HK-2 (cell line): ENCODE data around the gene FGFBP2.

ENCODE experiments used
- DNase-seq: peaks from one replicate; pipeline ENCODE4 v3.0.0-alpha.2; 2018; ENCODE audit not compliant: unreplicated experiment

Gene FGFBP2

DNA sequence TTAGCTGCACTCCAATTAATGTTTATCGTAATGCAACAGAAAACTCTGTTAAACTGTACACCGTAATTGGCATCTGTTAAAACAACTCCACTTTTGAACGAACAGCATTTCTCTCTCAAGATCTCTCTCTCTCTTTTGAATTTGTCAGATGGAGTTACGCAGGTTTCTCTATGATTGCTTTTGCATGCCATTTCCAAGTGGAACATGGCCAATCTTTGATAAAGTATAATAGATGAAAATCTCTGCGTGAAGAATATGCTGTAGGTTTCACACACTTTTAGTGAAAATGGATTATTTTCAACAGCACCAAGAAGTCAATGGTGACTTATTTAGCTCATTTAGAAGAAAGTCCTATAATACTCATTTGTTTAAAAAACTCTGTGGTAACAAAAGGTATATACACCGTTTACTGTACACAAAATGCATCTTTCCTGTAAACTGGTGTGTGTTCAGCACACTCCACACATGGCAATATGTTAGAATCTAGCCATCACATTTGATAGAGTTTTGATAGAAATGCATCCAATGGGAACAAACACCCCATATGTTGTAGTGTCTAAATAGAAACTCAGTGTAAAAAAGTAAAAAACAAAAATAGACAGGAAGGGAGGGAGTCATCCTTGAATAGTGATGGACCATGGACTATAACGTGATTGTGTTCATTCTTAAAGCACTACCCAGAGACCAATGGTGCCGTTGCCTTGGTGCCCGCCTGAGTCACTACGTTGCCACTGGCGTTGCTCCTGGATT lies 5.8 kb upstream of the FGFBP2 start:
- DNase-seq, result no peak

DNA sequence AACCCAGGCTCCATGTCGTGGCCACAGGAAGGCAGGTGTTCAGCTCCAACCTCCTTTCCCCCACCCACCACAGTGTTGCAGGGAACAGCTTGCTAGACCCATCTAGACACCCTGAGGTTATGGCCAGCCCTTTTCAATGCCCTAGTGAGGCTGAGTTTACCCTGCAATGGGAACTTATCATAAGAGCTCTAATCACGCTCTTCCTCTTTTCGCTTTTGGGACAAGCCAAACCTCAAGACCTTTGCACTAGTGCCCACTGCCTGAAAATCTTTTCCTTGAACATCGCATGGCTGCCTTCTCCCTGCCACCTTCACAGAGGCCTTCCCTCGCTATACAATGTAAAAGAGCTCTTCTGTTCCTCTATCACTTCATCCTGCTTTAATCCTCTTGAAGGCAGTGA lies 2.4 kb upstream of the FGFBP2 start:
- DNase-seq, result no peak

- no peak for DNase-seq
Measured at GRCh38 chr4:15964159-15964558, 1.2 kb upstream of the FGFBP2 start.

- DNase-seq, result no peak
Measured at GRCh38 chr4:15963576-15963975, 601 bp upstream of the FGFBP2 start.

- no peak for DNase-seq
Measured at GRCh38 chr4:15961781-15962510, 1.0 kb downstream of the FGFBP2 start.

- no peak for DNase-seq
Measured at GRCh38 chr4:15958562-15958961, 4.4 kb downstream of the FGFBP2 start.

DNA sequence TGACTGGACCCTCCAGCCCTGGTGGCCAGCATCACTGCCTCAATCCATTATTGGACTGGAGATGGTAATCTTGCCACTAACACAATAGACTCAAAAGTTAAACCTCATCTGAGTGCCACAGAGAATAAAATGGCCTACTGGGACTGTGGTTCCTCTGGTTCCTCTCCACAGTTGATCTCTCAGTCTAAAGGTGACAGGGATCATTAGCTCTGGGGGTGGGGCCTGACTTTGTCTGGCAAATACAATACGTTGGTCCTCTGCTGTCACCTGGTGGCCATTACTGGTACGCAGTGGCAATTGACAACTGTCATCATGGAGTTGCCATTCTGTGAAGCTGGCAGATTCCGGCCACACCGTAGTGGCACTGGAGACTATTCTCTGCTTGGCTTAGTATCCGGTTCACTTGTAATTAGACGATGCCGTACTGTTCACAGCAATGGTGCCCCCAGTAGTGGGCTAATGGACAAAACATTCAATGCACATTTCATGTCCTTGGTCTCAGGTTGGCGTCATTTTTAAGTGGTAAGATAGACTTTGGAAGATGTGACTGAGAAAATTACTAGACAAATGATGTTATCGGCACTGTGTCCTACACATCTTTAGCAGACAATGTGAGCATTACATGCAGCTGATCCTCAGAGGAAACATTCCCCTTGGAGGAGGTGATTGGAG lies 6.7 kb downstream of the FGFBP2 start:
- peak; percentile 81 for DNase-seq

- DNase-seq, result no peak
Measured at GRCh38 chr4:15955670-15956069, 7.3 kb downstream of the FGFBP2 start.

DNA sequence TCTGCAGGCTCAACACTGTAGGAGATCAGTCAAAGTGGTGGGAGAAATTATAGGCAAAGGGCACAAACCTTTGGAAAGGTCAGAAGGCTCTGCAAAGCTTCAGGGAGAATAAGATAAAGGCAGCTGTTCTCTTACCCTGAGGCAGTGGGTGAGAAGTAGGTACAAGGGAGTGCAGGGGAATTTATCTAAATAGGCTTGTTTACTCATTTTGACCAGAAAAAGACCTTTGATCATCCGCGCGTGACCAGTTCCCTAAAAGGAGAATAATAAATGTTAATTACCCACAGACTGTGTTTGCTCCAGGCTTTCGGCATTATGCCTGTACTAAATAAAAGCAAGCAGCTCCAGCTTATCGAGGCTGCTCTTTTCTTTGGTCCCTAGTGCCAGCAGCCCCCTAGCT lies 9.3 kb downstream of the FGFBP2 start:
- no peak for DNase-seq

DNA sequence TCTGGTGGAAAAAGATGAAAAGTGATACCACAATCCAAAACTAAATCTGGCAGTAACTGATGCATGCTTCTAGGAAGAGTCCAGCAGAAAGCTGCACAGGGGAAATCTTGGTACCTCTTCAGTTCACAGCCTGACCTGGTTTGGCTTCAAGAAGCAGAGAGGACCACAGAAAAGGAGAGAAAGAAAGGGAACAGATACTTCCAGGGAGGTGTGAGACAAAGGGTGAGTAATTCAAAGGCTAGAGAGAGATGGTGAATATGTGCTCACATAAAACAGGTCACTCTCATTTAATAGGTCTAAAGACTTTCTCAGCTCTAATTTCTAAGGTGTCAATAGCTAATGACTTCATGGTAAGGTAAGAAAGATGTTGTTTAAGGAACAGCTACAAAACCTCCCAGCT lies 11.2 kb downstream of the FGFBP2 start:
- DNase-seq, result no peak

- DNase-seq, result no peak
Measured at GRCh38 chr4:15948826-15949225, 14.1 kb downstream of the FGFBP2 start.

DNA sequence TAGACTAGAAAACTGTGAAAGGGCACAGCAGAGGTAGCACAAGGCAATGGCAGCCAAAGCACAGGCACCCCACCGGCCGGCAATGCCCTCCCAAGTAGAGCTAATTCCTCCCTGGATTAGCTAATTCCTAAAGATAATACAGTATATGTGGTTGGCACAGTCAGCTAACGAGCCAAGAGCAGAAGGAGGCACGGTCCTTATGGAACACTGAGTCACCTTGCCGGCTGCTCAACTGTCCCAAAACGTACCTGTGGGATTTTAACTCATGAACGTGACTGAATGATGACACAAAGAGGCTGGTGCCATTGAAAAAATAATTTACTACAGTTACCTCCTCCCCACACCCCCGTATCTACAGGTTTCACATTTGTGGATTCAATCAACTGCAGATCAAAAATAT lies 15.3 kb downstream of the FGFBP2 start:
- DNase-seq, result no peak

DNA sequence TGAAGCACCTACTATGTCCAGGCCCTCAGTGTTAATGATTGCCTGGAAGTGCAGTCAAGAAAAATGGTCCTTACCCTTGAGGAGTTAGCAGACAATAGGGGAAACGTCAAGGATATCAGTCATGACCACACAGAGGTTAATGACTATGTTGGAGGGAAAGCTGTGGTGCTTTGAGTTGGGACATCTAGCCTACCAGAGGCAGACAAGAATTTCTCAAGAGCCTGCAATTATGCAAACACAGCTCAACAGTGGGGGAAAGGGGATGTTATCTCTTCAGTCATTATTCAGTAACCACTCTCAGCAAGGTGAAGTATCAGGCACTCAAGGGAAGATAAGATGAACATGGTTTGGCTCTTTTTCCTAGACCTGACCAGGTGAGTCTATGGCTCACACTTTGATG lies 17.5 kb downstream of the FGFBP2 start:
- no peak for DNase-seq

DNA sequence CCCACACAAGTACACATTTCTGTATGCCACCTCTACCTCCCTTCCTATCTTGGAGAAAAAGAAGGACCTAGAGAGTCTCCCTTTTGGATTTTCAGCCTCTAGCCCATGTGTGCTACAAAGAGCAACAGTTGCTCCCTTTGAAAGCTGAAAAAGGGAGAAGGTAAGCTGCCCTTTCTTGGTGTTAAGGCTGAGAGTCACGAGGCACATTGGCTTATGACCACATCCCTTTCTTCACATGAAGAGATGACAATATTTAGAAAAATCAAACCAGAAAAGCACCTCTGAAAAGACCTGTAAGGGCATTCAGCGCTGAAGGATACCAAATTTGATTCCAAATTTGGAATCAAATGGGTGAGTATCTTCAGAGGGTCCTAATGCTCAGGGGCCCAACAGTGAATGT lies 18.1 kb downstream of the FGFBP2 start:
- no peak for DNase-seq

GRCh38 chr4:15942283-15942682 lies 20.7 kb downstream of the FGFBP2 start:
- DNase-seq, result no peak

DNA sequence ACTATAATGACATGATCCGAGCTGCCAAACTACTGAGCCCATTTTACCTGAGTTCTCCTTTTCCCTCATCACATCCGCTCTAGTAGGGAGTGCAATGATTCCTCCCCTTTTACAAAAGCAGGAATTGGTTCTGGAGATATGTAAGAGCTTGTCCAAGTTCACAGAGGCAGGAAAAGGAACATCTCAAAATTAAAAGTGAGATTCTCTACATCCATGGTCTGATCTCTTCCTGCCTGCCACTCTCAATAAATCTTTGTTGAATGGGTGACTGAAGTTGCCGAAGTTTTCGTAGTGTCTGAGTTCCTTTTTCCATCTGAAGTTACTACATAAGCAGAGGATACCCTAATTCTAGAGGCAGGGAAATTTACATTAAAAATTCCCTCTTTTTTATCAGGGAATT lies 24.3 kb downstream of the FGFBP2 start, which contains the start of gene FGFBP1:
Gene FGFBP1, minus strand, starts transcription at position 101 of the 400 bp plus-strand sequence. CDS start 2,108 bp downstream, outside the sequence.
- DNase-seq, result no peak

DNA sequence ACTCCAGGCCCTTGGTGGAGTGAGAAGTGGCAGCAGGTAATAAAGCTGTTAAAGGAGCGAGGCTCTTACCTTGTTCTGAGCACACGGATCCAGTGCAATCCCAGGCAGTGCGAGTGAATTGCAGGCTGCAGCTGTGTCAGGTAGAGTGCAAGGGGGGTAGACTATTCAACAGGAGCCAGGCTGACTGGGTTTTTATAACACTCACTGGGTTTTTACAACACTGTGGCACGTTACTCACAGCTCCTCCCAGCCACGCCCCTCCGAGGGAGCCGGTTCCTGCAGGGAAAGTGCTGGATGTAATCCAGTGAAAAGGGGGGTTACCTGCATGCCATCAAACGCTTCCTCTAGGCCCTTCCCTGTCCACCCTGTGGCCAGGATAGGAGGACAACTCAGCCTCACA lies 24.8 kb downstream of the FGFBP2 start:
- no peak for DNase-seq

GRCh38 chr4:15936495-15936894 lies 26.5 kb downstream of the FGFBP2 start:
- DNase-seq, result no peak

DNA sequence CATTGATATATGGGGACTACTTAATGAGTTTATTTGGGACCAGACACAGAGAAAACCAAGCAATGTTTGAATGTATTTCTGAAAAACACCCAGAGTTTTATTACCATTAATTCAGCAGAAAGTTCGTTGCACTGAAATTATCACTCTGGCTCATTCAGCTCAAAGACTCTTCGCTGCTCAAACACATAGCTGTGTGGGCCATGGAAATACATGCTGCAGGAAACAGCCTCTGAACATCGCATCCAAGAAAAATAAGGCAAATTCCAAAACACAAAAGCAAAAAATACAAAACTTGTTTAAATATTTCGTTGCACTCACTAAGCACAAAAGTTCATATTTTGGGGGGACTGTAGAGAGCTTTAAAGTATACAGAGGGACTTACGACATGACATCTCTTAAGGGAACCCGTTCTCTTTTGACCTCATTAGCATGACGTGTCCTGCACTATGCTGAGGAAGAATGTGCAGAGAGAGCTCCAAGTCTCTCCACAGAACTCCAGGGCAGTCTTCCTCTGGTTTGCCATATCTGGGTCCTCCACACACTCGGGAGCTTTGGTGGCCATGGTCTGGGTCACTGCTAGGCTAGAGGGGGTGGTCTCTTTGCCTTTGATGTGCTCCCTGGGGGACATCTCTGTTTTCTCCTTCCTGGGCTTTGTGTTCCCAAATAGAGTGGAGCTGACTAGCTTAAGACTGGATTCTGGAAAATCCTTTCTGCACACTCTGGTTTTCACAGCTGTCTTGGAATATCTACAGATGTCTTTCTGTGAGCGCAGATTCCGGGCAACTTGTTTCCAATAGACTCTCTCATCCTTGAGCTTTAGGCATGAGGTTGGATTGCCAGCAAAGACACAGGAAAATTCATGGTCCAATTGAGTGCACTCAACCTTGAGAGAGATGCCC lies 27.2 kb downstream of the FGFBP2 start:
- DNase-seq, result no peak

DNA sequence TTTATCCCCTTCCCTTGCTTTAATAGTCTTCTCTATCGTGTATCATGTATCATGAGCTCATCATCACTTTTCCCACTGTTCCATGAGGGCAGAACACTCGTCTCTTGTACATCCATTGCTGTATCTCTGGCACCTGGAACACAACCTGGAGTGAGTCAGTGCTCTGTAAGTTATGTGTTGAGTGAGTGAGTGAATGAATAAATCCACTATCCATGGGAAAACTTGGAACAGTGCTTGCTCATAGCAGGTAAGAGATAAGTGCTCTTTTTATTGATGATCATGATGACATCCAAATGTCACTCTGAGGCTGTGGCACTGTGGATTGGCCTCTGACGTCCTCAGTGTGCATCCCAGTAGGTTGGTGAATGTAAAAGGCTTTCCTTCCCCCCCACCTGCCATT lies 28.7 kb downstream of the FGFBP2 start:
- DNase-seq, result no peak

DNA sequence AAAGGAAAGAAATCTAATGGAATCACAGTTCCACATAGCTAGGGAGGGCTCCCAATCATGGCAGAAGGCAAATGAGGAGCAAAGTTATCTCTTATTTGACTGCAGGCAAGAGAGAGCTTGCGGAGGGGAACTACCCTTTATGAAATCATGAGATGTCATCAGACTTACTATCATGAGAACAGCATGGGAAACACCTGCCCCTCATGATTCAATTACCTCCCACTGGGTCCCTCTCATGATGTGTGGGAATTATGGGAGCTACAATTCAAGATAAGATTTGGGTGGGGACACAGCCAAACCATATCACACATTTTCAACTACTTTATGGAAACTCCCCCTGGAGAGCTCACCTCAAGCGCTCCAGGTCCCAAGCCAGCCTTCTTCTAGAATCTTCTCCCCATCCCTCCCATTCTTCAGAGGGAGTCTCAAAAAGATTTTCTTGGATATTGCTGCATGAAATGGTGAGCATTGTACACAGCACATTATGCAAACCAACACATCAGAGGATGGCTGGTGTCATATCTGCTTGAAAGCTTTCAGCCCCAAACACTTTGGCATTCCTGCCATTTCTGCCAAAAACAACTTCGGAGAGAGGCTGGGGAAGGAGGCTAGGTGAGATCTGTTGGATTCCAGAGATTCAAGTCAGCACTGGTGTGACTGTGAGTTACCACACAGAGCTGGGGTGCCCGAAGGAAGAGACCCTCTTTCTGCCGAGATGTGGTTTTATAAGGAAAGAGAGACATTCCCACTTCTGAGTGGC lies 31.3 kb downstream of the FGFBP2 start:
- DNase-seq, result no peak
